GM08714 (cell line): Measurements from ENCODE around the gene UVRAG.

ENCODE experiments used
- H3K4me3 ChIP-seq: fragments of 200-500 bp; sonication (Bioruptor generic); 2 replicates; pipeline ENCODE4 v1.5.1; 2014; ENCODE audit warnings: mild to moderate bottlenecking, low read length, inconsistent platforms
- ZNF274 ChIP-seq: IDR thresholded peaks from 2 replicates; pipeline ENCODE4 v1.6.1; 2012; ENCODE audit warnings: mild to moderate bottlenecking, low read depth, low read length

The UVRAG gene

GRCh38 chr11:76103460-76103859, 288.4 kb downstream of the UVRAG start:
- no peak for TF ChIP-seq ZNF274
- no peak overlapping the region for H3K4me3 ChIP-seq

- no peak overlapping the region for H3K4me3 ChIP-seq
- TF ChIP-seq ZNF274 = no peak
Measured at GRCh38 chr11:76104285-76104684, 289.3 kb downstream of the UVRAG start.

- H3K4me3 ChIP-seq = no peak overlapping the region
- TF ChIP-seq ZNF274 = no peak
Measured at GRCh38 chr11:76105637-76106036, 290.6 kb downstream of the UVRAG start.

GRCh38 chr11:76107971-76108370, 293.0 kb downstream of the UVRAG start:
- no peak for TF ChIP-seq ZNF274
- no peak overlapping the region for H3K4me3 ChIP-seq

GRCh38 chr11:76114238-76114637, 299.2 kb downstream of the UVRAG start:
- no peak for TF ChIP-seq ZNF274
- no peak overlapping the region for H3K4me3 ChIP-seq

- TF ChIP-seq ZNF274 = no peak
- H3K4me3 ChIP-seq = no peak overlapping the region
Measured at GRCh38 chr11:76115555-76115954, 300.5 kb downstream of the UVRAG start.

GRCh38 chr11:76119032-76119431, 304.0 kb downstream of the UVRAG start:
- no peak overlapping the region; the same call in 1 of the 2 replicates for H3K4me3 ChIP-seq
- no peak for TF ChIP-seq ZNF274

- no peak for TF ChIP-seq ZNF274
- no peak overlapping the region for H3K4me3 ChIP-seq
Measured at GRCh38 chr11:76119779-76120178, 304.8 kb downstream of the UVRAG start.

GRCh38 chr11:76120513-76121101, 305.6 kb downstream of the UVRAG start:
- H3K4me3 ChIP-seq = no peak overlapping the region
- TF ChIP-seq ZNF274 = no peak

- no peak for TF ChIP-seq ZNF274
- no peak overlapping the region for H3K4me3 ChIP-seq
Measured at GRCh38 chr11:76123248-76123647, 308.2 kb downstream of the UVRAG start.

- TF ChIP-seq ZNF274 = no peak
- no peak overlapping the region for H3K4me3 ChIP-seq
Measured at GRCh38 chr11:76124905-76125770, 310.1 kb downstream of the UVRAG start.

GRCh38 chr11:76129729-76130128, 314.7 kb downstream of the UVRAG start:
- no peak for TF ChIP-seq ZNF274
- no peak overlapping the region for H3K4me3 ChIP-seq

GRCh38 chr11:76131142-76131541, 316.1 kb downstream of the UVRAG start:
- TF ChIP-seq ZNF274 = no peak

GRCh38 chr11:76131671-76132631, 316.9 kb downstream of the UVRAG start:
- no peak for TF ChIP-seq ZNF274

More at GRCh38 chr11:76131142-76131541, 316.1 kb downstream of the UVRAG start:
- H3K4me3 ChIP-seq = no peak overlapping the region

More at GRCh38 chr11:76131671-76132631, 316.9 kb downstream of the UVRAG start:
- no peak overlapping the region for H3K4me3 ChIP-seq
